ENCODE measurements around the gene ACBD5.
"Not testable (repeated sequence)": the region's sequence is repeated elsewhere in the genome, so short reads cannot be mapped to it uniquely, and the experiment has no call there.

Gene ACBD5, protein sequence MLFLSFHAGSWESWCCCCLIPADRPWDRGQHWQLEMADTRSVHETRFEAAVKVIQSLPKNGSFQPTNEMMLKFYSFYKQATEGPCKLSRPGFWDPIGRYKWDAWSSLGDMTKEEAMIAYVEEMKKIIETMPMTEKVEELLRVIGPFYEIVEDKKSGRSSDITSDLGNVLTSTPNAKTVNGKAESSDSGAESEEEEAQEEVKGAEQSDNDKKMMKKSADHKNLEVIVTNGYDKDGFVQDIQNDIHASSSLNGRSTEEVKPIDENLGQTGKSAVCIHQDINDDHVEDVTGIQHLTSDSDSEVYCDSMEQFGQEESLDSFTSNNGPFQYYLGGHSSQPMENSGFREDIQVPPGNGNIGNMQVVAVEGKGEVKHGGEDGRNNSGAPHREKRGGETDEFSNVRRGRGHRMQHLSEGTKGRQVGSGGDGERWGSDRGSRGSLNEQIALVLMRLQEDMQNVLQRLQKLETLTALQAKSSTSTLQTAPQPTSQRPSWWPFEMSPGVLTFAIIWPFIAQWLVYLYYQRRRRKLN

DNA sequence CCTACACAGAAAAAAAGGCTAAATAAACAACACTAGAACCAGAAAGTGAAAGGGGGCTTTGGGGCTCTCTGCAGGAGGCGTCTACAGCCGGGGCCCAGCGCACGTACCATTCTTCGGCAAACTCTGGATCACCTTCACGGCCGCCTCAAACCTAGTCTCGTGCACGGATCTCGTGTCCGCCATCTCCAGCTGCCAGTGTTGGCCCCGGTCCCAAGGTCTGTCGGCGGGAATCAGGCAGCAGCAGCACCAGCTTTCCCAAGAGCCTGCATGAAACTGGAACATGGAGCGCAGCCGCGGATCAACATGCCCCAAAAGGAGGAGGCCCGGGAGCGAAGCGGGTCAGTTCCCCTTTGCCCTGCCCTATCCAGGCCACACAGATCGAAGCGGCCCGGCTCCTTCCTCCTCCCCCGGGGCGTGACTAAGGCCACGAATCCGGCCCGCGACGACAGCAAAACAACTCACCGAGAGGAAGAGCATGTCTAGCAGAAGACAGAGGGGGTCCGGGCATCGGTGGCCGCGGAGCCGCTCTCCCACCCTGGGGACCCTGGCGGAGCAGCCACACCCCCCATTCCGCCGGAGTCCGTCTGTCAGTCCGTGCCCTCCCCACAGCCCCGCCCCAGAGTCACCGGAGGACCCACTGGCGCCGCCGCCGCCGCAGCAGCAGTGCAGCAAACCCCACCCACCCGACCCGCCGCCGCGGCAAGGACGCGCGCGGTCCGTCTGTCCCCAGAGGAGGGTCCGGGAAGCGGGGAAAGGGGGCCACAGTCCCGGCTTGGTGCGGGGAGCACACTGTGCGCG, at the start of gene ACBD5:
TSS of gene ACBD5 (minus strand) at position 586 of the 798 bp plus-strand sequence. CDS start at position 477, 109 bp downstream.
- TF ChIP-seq, protein P1, sequence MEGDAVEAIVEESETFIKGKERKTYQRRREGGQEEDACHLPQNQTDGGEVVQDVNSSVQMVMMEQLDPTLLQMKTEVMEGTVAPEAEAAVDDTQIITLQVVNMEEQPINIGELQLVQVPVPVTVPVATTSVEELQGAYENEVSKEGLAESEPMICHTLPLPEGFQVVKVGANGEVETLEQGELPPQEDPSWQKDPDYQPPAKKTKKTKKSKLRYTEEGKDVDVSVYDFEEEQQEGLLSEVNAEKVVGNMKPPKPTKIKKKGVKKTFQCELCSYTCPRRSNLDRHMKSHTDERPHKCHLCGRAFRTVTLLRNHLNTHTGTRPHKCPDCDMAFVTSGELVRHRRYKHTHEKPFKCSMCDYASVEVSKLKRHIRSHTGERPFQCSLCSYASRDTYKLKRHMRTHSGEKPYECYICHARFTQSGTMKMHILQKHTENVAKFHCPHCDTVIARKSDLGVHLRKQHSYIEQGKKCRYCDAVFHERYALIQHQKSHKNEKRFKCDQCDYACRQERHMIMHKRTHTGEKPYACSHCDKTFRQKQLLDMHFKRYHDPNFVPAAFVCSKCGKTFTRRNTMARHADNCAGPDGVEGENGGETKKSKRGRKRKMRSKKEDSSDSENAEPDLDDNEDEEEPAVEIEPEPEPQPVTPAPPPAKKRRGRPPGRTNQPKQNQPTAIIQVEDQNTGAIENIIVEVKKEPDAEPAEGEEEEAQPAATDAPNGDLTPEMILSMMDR (IDR thresholded peaks at IDR 0.05; ENCODE audit: low read depth, low read length, missing control alignments): no peak
- DNase-seq (ENCODE audit: extremely low read depth, low read depth): peak; percentile 44
- peak within 1 kb of the TSS; percentile 65 for H3K4me3 ChIP-seq (replicated peaks; ENCODE audit: low read depth, low read length)

DNA sequence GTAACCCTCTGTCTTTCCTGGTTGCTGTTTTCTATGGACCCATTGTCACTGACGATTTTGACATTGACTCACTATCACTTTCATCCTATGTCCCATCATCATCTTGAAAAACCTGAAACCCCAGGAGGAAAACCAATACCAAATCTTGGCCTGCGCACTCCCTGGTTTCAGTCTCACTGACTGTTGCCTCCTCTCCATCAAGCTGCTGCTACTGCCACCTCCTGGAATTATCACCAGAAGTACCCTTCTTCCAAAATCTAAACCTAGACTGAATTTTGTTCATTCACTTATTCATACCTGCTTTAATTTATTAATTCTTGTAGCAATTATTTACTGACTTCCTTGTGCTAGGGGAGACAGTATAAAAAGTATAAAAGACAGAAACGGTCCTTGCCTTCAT, 44.5 kb upstream of the ACBD5 start:
- no peak for DNase-seq (ENCODE audit: extremely low read depth, low read depth)
- TF ChIP-seq, protein P1 (IDR thresholded peaks at IDR 0.05; ENCODE audit: low read depth, low read length, missing control alignments): peak; percentile 14
- no peak overlapping the region for H3K4me3 ChIP-seq (replicated peaks; ENCODE audit: low read depth, low read length)

DNA sequence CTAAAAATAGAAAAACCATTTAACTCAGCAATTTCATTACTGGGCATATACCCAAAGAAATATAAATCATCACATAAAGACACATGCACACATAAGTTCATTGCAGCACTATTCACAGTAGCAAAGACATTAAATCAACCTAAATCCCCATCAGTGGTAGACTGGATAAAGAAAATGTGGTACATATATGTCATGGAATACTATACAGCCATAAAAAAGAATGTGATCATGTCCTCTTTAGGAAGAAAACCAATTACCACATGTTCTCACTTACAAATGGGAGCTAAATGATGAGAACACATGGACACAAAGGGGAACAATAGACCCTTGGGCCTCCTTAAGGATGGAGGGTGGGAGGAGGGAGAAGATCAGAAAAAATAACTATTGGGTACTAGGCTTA, 36.0 kb upstream of the ACBD5 start:
- DNase-seq (ENCODE audit: extremely low read depth, low read depth): no peak
- TF ChIP-seq, protein P1 (IDR thresholded peaks at IDR 0.05; ENCODE audit: low read depth, low read length, missing control alignments): no peak
- H3K4me3 ChIP-seq (replicated peaks; ENCODE audit: low read depth, low read length): no peak overlapping the region

DNA sequence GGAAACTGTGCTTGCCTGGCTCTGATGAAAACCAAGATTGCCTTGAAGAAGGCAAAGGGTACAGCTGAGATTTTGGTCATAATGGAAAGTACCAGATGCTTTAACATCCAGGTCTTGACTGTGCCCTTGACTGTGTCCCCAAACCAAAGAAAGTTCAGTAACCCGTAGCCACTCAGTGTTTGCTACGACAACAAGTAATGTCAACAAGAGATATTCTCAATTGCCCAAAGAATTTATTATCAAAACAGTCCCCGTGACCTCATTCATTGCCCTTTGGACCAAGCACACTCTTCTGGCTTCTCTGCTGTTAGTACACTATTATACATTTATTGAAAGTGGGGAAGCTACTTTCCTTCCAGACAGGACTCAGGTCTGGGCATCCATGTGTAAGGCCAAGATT, 25.4 kb upstream of the ACBD5 start:
- not testable (repeated sequence) for H3K4me3 ChIP-seq (replicated peaks; ENCODE audit: low read depth, low read length); DNase-seq (ENCODE audit: extremely low read depth, low read depth)

DNA sequence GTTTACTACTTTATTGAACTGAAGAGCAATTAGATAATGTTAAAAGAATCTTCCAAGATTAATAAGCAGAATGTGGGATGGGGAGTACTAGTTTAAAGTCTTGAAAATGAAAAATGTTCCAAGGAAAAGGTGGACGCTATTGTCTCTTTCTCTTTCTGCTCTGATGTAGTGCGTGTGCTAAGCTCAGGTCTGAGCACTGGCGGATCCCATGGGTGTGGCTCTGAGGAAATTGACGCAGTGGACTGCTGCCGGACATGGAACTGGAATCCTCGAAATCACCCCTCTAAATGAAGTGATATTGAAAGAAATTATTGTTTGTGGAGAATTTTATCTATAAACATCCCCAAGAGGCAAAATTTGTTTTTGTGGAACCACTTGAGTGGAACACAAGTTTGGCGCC, 22.2 kb upstream of the ACBD5 start:
- not testable (repeated sequence) for DNase-seq (ENCODE audit: extremely low read depth, low read depth)

DNA sequence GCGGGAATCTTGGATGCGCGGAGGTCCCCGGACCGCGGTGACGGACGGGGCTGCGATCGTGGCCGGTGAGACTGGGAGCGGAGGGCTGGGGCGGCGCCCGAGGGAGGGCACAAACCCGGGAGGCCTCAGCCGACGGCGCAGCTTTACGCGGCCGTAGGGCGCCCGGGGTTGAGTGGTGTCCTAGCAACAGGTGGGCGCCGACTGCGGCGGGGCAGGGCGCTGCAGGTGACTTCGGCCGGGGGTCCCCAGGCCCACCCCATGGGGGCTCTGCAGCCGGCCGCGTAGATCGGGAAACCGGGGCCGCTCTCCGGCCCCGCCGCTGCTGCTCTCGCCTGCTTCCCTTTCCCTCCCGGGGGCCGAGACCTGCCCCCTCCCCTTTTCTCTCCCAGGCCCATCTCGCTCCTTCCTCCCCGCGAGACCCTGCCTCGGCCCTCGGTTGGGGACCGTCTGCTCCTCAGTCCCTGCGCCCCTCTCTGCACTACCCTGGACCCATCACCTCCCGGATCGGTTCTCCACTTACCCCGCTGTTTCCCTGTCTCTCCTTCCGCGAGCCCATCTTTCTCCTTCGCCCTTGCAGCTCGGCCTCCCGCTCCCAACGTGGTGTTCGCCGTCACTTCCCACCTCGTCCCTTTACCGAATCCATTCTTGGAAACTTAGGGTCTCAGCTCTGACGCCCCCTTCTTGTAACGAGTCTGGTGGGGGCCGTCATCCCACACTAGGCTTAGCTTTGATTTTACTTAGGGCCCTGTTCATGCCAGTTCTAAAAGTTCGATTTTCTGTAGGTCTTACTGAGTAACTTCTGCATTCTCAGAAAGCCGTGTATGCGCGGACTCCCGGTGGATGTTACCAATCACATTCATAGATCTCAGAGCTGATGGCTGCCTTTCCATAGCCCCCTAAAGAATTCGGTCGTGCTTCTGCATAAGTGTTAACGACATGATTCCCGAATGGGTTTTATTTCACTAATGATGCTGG, 18.5 kb upstream of the ACBD5 start:
- TF ChIP-seq, protein P1 (IDR thresholded peaks at IDR 0.05; ENCODE audit: low read depth, low read length, missing control alignments): no peak
- DNase-seq (ENCODE audit: extremely low read depth, low read depth): no peak
- H3K4me3 ChIP-seq (replicated peaks; ENCODE audit: low read depth, low read length): peak overlapping the region; percentile 30

More for the DNA sequence above, 22.2 kb upstream of the ACBD5 start:
- not testable (repeated sequence) for H3K4me3 ChIP-seq (replicated peaks; ENCODE audit: low read depth, low read length)

DNA sequence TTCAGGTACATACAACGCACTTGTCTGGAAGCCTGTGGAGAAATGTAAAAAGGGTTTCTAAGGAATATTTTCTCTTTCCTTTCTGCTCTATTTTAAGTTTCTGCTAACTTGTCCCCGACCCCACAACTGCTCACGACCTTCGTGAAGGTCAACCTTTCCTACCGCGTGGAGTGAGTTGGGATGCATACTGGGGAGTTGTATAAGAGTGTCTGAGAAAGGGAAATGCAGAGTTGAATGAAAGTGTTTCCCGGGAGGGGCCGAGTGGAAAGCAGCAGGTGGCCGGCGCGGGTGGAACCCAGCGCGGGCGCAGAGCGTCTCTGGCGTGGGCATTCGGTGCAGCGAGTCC, 17.9 kb upstream of the ACBD5 start:
- no peak for DNase-seq (ENCODE audit: extremely low read depth, low read depth)
- peak overlapping the region; percentile 30 for H3K4me3 ChIP-seq (replicated peaks; ENCODE audit: low read depth, low read length)
- TF ChIP-seq, protein P1 (IDR thresholded peaks at IDR 0.05; ENCODE audit: low read depth, low read length, missing control alignments): no peak

Measured in HFF-Myc (cell line).